ENCODE data around the gene MERTK. TPM values are rescaled to one million over a fixed set of nuclear protein-coding genes. Genes with fewer than 3 reads are reported as not detected.

Gene MERTK
- total and polyA plus RNA-seq, 2 donors (not counting 1 experiment from before 2014, with no cell fraction given), result 0.04 to 0.34 TPM

DNA sequence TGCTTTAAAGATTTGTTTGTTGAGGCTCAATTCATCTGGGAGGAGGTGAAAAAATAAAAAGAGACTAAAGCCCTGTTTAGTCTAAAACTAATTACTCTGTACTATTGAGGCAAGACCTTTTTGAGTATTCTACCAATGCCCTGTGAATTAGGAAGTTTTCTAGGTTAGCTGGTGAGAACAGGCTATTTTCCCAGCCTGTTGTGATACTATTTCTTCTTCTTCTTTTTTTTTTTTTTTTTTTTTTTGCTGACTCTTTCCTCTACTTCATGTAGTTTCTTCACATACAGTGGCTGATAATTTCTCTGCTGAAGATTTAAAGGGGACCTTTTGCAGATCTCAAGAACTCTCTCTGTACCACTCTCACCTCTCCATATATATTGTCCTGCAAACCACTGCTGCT lies 147.8 kb downstream of the MERTK start:
- CTCF ChIA-PET, result interaction anchor here (0.7 to 8.8 kb wide), 5 partner anchors 44 to 202 kb away, joined by 3 to 83 read pairs (median 3); no protein-coding TSS in a partner anchor

DNA sequence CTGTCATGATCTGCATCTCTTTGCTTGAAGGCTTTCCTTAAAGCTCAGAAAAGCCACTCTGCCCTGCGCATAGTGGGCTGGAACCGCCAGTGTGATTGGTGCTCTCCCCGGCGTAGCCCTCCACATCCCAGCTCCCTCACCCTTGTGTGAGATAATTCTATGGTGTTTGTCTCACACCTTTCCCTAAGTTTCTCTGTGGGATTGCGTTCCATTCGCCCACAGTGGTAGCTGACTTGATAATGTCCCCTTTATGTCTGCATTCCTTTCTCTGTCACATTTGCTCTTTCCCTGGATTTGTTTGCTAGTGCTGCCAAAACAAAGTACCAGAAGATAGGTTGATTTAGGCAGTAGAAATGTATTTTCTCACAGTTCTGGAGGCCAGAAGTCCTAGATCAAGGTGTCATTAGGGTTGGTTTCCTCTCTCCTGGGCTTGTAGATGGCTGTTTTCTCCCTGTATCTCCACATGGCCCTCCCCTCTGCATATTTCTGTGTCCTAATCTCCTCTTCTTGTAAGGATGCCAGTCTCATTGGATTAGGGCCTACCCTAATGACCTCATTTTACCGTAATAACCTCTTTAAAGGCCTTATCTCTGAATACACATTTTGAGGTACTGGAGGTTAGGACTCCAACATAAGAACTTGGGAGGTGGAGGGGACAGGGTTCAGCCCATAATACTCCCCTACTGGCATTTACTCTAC lies 149.3 kb downstream of the MERTK start:
- Mint-ChIP-seq H3K4me3 (no peak overlapping the region), H3K27ac (no peak overlapping the region), H3K4me1 (no peaks in the 10 kb centered on the region), H3K27me3 (peaks cover 9% of the 10 kb centered on the region), H3K9me3 (ENCODE audit: insufficient read depth) (peaks cover 3% of the 10 kb centered on the region)
- H3K4me2 ChIP-seq (replicated peaks; ENCODE audit: low read depth, low read length, poor library complexity, severe bottlenecking), result no peak overlapping the region
- WGBS (ENCODE audit: insufficient coverage), result no CpG with 5 or more reads among the region's 7 CpGs
- H3K27me3 ChIP-seq (replicated peaks in 1 of 4; ENCODE audit: control extremely low read depth in 1 of 4, control insufficient read depth in 3 of 4, insufficient read depth in 4 of 4, low read length in 3 of 4), result peaks cover 0 to 3% (median 0%) of the 10 kb centered on the region in 4 experiments
- H3K36me3 ChIP-seq (replicated peaks in 1 of 2; ENCODE audit: control extremely low read depth in 1 of 2, control insufficient read depth in 1 of 2, extremely low read depth in 1 of 2, insufficient read depth in 2 of 2, low read length in 1 of 2), result no peaks in the 10 kb centered on the region
- TF ChIP-seq, protein P1, sequence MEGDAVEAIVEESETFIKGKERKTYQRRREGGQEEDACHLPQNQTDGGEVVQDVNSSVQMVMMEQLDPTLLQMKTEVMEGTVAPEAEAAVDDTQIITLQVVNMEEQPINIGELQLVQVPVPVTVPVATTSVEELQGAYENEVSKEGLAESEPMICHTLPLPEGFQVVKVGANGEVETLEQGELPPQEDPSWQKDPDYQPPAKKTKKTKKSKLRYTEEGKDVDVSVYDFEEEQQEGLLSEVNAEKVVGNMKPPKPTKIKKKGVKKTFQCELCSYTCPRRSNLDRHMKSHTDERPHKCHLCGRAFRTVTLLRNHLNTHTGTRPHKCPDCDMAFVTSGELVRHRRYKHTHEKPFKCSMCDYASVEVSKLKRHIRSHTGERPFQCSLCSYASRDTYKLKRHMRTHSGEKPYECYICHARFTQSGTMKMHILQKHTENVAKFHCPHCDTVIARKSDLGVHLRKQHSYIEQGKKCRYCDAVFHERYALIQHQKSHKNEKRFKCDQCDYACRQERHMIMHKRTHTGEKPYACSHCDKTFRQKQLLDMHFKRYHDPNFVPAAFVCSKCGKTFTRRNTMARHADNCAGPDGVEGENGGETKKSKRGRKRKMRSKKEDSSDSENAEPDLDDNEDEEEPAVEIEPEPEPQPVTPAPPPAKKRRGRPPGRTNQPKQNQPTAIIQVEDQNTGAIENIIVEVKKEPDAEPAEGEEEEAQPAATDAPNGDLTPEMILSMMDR (IDR thresholded peaks at IDR 0.05), result no peak
- POLR2A ChIA-PET, result no interaction called here
- no peak overlapping the region for H3K27ac ChIP-seq (ENCODE audit: low read length in 2 of 2)
- no peaks in the 10 kb centered on the region for H4K20me1 ChIP-seq (ENCODE audit: control insufficient read depth, insufficient read depth, low read length, poor library complexity, severe bottlenecking)
- no peaks in the 10 kb centered on the region for H3K79me2 ChIP-seq (ENCODE audit: control insufficient read depth, insufficient read depth, low read length)
- H3K9ac ChIP-seq (ENCODE audit: low read length), result no peak overlapping the region
- no peak overlapping the region for H3K4me3 ChIP-seq (ENCODE audit: control extremely low read depth in 1 of 5, extremely low read depth in 1 of 5, insufficient read depth in 1 of 5, low read depth in 2 of 5, low read length in 4 of 5)
- H3K4me1 ChIP-seq (ENCODE audit: control insufficient read depth in 2 of 2, insufficient read depth in 2 of 2, low read length in 2 of 2), result no peaks in the 10 kb centered on the region
- ATAC-seq (ENCODE audit: low read depth) (no peak), DNase-seq (no peak)
- no peak overlapping the region for H2AFZ ChIP-seq (ENCODE audit: insufficient read depth, low read depth, low read length, poor library complexity, severe bottlenecking)
- peaks cover 0 to 9% (median 1%) of the 10 kb centered on the region in 3 donors for H3K9me3 ChIP-seq (ENCODE audit: control extremely low read depth in 1 of 3, control insufficient read depth in 2 of 3, insufficient read depth in 1 of 3, low read length in 2 of 3)
- intact Hi-C loops (cut with micrococcal nuclease), result loop anchor here (1.0 to 2.0 kb wide), 2 partner anchors 160 to 535 kb away; no protein-coding TSS in a partner anchor
- CTCF ChIA-PET, result interaction anchor here (0.6 to 8.8 kb wide), 8 partner anchors 42 to 911 kb away, joined by 3 to 83 read pairs (median 3); no protein-coding TSS in a partner anchor

More for the DNA sequence above, 147.8 kb downstream of the MERTK start:
- Histone ChIP-seq H3K4me1 (ENCODE audit: control insufficient read depth in 2 of 2, insufficient read depth in 2 of 2, low read length in 2 of 2) (no peaks in the 10 kb centered on the region), H3K9ac (ENCODE audit: low read length) (no peak overlapping the region), H3K79me2 (ENCODE audit: control insufficient read depth, insufficient read depth, low read length) (no peaks in the 10 kb centered on the region), H3K27me3 (replicated peaks in 1 of 4; ENCODE audit: control extremely low read depth in 1 of 4, control insufficient read depth in 3 of 4, insufficient read depth in 4 of 4, low read length in 3 of 4) (peaks cover 0 to 3% (median 0%) of the 10 kb centered on the region in 4 experiments), H2AFZ (ENCODE audit: insufficient read depth, low read depth, low read length, poor library complexity, severe bottlenecking) (no peak overlapping the region), H3K4me2 (replicated peaks; ENCODE audit: low read depth, low read length, poor library complexity, severe bottlenecking) (no peak overlapping the region), H3K4me3 (ENCODE audit: control extremely low read depth in 1 of 5, extremely low read depth in 1 of 5, insufficient read depth in 1 of 5, low read depth in 2 of 5, low read length in 4 of 5) (no peak overlapping the region), H4K20me1 (ENCODE audit: control insufficient read depth, insufficient read depth, low read length, poor library complexity, severe bottlenecking) (no peaks in the 10 kb centered on the region), H3K27ac (ENCODE audit: low read length in 2 of 2) (no peak overlapping the region), H3K9me3 (ENCODE audit: control extremely low read depth in 1 of 3, control insufficient read depth in 2 of 3, insufficient read depth in 1 of 3, low read length in 2 of 3) (peaks cover 0 to 9% (median 1%) of the 10 kb centered on the region in 3 donors), H3K36me3 (replicated peaks in 1 of 2; ENCODE audit: control extremely low read depth in 1 of 2, control insufficient read depth in 1 of 2, extremely low read depth in 1 of 2, insufficient read depth in 2 of 2, low read length in 1 of 2) (no peaks in the 10 kb centered on the region)
- Mint-ChIP-seq H3K4me3 (no peak overlapping the region), H3K9me3 (ENCODE audit: insufficient read depth) (peaks cover 3% of the 10 kb centered on the region), H3K27ac (no peak overlapping the region), H3K4me1 (no peaks in the 10 kb centered on the region), H3K27me3 (peaks cover 9% of the 10 kb centered on the region)
- POLR2A ChIA-PET, result no interaction called here
- intact Hi-C loops (cut with micrococcal nuclease), result no loop called here
- TF ChIP-seq, protein P1 (IDR thresholded peaks at IDR 0.05), result no peak
- no peak for TF ChIP-seq EZH2 (IDR thresholded peaks at IDR 0.05; ENCODE audit: borderline replicate concordance, insufficient read depth, low read depth, low read length, poor library complexity, severe bottlenecking)
- ATAC-seq (ENCODE audit: low read depth) (no peak), DNase-seq (no peak)
